ENCODE results near the gene GSTO2. TPM values are rescaled to one million over a fixed set of nuclear protein-coding genes. Genes with fewer than 3 reads are reported as not detected.

GSTO2 gene
- total RNA-seq, 3 donors from 2014 or later (not counting 1 experiment from before 2014, with no cell fraction given), result 0.75 to 1.4 (median 0.84) TPM

GRCh38 chr10:104306897-104307296 lies 37.9 kb downstream of the GSTO2 start:
- peaks cover 92% of the 10 kb centered on the region for H3K4me1 ChIP-seq (ENCODE audit: control insufficient read depth, insufficient read depth, low read length)
- WGBS (ENCODE audit: insufficient coverage), result 96% methylated on average over 3 of the region's 3 CpGs
- H3K36me3 Mint-ChIP-seq, result no peaks in the 10 kb centered on the region
- no peaks in the 10 kb centered on the region for H3K27me3 Mint-ChIP-seq (ENCODE audit: low read depth in 2 of 2)
- peaks cover 6% of the 10 kb centered on the region for H3K9me3 ChIP-seq (ENCODE audit: control insufficient read depth, insufficient read depth, low read length)
- peaks cover 17% of the 10 kb centered on the region for H3K36me3 ChIP-seq (ENCODE audit: control insufficient read depth, insufficient read depth, low read length)
- peak overlapping the region; percentile 86 to 90 for H3K27ac Mint-ChIP-seq
- no peak overlapping the region for H3K4me3 ChIP-seq (ENCODE audit: low read length)
- intact Hi-C loops (cut with micrococcal nuclease), result no loop called here
- ATAC-seq (no peak), DNase-seq (no peak)
- H3K4me1 Mint-ChIP-seq, result peaks cover 90 to 92% of the 10 kb centered on the region in 2 donors
- no peak overlapping the region for H3K27ac ChIP-seq (ENCODE audit: low read length)
- H3K27me3 ChIP-seq (ENCODE audit: control insufficient read depth, insufficient read depth, low read length), result no peaks in the 10 kb centered on the region
- peak overlapping the region; percentile 86 for H3K4me3 Mint-ChIP-seq
- TF ChIP-seq CTCF (IDR thresholded peaks at IDR 0.05), result no peak
- H3K9me3 Mint-ChIP-seq, result peaks cover 0 to 6% of the 10 kb centered on the region in 2 donors

DNA sequence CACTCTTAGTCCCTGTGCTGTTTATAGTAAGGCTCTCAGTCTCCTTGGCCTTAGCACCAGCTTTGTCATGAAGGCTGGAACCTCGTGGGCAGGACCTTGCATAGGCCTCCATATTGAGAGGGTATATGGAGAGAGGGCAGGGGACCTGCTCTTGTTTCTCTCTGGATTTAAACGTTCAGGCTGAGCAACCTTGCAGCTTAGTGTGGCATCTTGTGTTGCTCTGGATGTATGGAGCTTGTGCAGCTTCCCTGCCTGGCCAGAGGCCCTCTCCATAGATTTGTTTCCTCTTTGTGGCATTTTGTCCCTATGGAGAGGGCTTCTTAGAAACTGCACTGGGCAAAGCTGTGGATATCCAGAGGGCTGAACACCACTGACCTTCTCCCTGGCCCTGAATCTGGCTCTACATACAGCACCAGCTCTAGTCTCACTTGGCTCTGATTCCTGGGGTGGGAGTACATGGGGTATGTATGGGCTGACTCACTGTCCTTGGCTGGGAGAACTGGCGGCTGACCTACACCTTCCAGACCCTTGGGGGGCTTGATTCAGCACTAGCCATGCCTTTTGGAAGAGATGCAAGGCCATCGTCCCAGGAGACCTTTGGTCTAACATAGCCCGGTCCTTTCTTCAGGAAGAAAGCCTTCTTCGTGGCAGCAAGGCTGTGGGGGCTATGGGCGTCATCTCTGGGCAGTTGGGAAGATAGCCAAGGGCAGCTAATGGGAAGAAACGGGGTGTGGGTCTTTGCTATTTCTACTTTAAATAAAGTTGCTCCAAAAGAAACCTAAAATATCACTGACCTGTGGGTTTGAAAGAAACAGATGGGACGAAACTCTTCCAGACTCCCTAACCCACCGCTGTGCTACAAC lies 38.8 kb downstream of the GSTO2 start:
- Histone ChIP-seq H3K27me3 (ENCODE audit: control insufficient read depth, insufficient read depth, low read length) (no peaks in the 10 kb centered on the region), H3K4me1 (ENCODE audit: control insufficient read depth, insufficient read depth, low read length) (peaks cover 83% of the 10 kb centered on the region), H3K9me3 (ENCODE audit: control insufficient read depth, insufficient read depth, low read length) (peaks cover 6% of the 10 kb centered on the region), H3K27ac (ENCODE audit: low read length) (peak overlapping the region; percentile 39), H3K4me3 (ENCODE audit: low read length) (no peak overlapping the region), H3K36me3 (ENCODE audit: control insufficient read depth, insufficient read depth, low read length) (peaks cover 26% of the 10 kb centered on the region)
- Mint-ChIP-seq H3K36me3 (no peaks in the 10 kb centered on the region), H3K27me3 (ENCODE audit: low read depth in 2 of 2) (no peaks in the 10 kb centered on the region), H3K27ac (peak overlapping the region; percentile 86 to 90), H3K4me1 (peaks cover 85 to 87% of the 10 kb centered on the region in 2 donors), H3K9me3 (peaks cover 0 to 6% of the 10 kb centered on the region in 2 donors), H3K4me3 (peak overlapping the region; percentile 64)
- DNase-seq (peak in 1 of 2 donors; percentile 23), ATAC-seq (no peak)
- 70% methylated on average over 9 of the region's 10 CpGs for WGBS (ENCODE audit: insufficient coverage)
- TF ChIP-seq CTCF (IDR thresholded peaks at IDR 0.05), result no peak
- intact Hi-C loops (cut with micrococcal nuclease), result loop anchor here (2.0 kb wide), 1 partner anchor 15 kb away; no protein-coding TSS in a partner anchor

GRCh38 chr10:104308439-104308903 lies 39.5 kb downstream of the GSTO2 start:
- DNase-seq, result peak in 1 of 2 donors; percentile 61
- Mint-ChIP-seq H3K36me3 (no peaks in the 10 kb centered on the region), H3K9me3 (peaks cover 0 to under 1% of the 10 kb centered on the region in 2 donors), H3K4me1 (peaks cover 85 to 87% of the 10 kb centered on the region in 2 donors), H3K4me3 (peak overlapping the region; percentile 64), H3K27ac (peak overlapping the region; percentile 86 to 90), H3K27me3 (ENCODE audit: low read depth in 2 of 2) (no peaks in the 10 kb centered on the region)
- Histone ChIP-seq H3K4me3 (ENCODE audit: low read length) (no peak overlapping the region), H3K36me3 (ENCODE audit: control insufficient read depth, insufficient read depth, low read length) (peaks cover 32% of the 10 kb centered on the region), H3K27me3 (ENCODE audit: control insufficient read depth, insufficient read depth, low read length) (no peaks in the 10 kb centered on the region), H3K27ac (ENCODE audit: low read length) (peak overlapping the region; percentile 39), H3K9me3 (ENCODE audit: control insufficient read depth, insufficient read depth, low read length) (peaks cover 2% of the 10 kb centered on the region), H3K4me1 (ENCODE audit: control insufficient read depth, insufficient read depth, low read length) (peaks cover 76% of the 10 kb centered on the region)
- WGBS (ENCODE audit: insufficient coverage), result 15% methylated on average over 4 of the region's 4 CpGs
- no peak for ATAC-seq
- TF ChIP-seq CTCF (IDR thresholded peaks at IDR 0.05), result no peak
- intact Hi-C loops (cut with micrococcal nuclease), result loop anchor here (2.0 kb wide), 1 partner anchor 14 kb away; no protein-coding TSS in a partner anchor

All from natural killer cell (primary cell).